H9 (cell line): ENCODE measurements around the gene ALCAM. TPM values are rescaled to one million over a fixed set of nuclear protein-coding genes. Genes with fewer than 3 reads are reported as not detected.

Experiments
- DNase-seq: peaks from one replicate; pipeline ENCODE4 v3.0.0-alpha.2; 2017
- H2AFZ ChIP-seq: one replicate; pipeline ENCODE4 v1.6.1; 2013; ENCODE audit warnings: mild to moderate bottlenecking, low read length, control low read depth, moderate library complexity
- H2AK5ac ChIP-seq: 2 replicates; pipeline ENCODE4 v1.6.1; 2013; ENCODE audit warnings: low read length, control low read depth, mixed read lengths; ENCODE audit not compliant: insufficient read length
- H2BK120ac ChIP-seq: one replicate; pipeline ENCODE4 v1.6.1; 2013; ENCODE audit warnings: low read depth, mild to moderate bottlenecking, low read length, control low read depth, inconsistent platforms; ENCODE audit not compliant: poor library complexity, severe bottlenecking
- H2BK12ac ChIP-seq: 2 replicates; pipeline ENCODE4 v1.6.1; 2013; ENCODE audit warnings: low read length, control low read depth, mixed read lengths, low read depth; ENCODE audit not compliant: insufficient read length
- H2BK15ac ChIP-seq: 2 replicates; pipeline ENCODE4 v1.6.1; 2013; ENCODE audit warnings: low read depth, low read length, control low read depth
- H2BK20ac ChIP-seq: one replicate; pipeline ENCODE4 v1.6.1; 2013; ENCODE audit warnings: low read depth, mild to moderate bottlenecking, low read length, control low read depth, inconsistent platforms; ENCODE audit not compliant: poor library complexity, severe bottlenecking
- H2BK5ac ChIP-seq: 2 replicates; pipeline ENCODE4 v1.6.1; 2013; ENCODE audit warnings: low read length, control low read depth, mixed read lengths; ENCODE audit not compliant: insufficient read length
- H3K14ac ChIP-seq: 2 replicates; pipeline ENCODE4 v1.6.1; 2013; ENCODE audit warnings: low read length, control low read depth; ENCODE audit not compliant: insufficient read depth
- H3K18ac ChIP-seq: 2 replicates; pipeline ENCODE4 v1.6.1; 2013; ENCODE audit warnings: low read depth, mild to moderate bottlenecking, mixed read lengths, low read length, control low read depth; ENCODE audit not compliant: insufficient read length
- H3K23ac ChIP-seq: 2 replicates; pipeline ENCODE4 v1.6.1; 2013; ENCODE audit warnings: low read length, control low read depth, mixed read lengths, low read depth; ENCODE audit not compliant: insufficient read length
- H3K23me2 ChIP-seq: 2 replicates; pipeline ENCODE4 v1.6.1; 2013; ENCODE audit warnings: low read depth, mild to moderate bottlenecking, mixed read lengths, low read length, control low read depth; ENCODE audit not compliant: insufficient read length, poor library complexity, severe bottlenecking
- H3K27ac ChIP-seq: 2 replicates; pipeline ENCODE4 v1.5.1; 2013; ENCODE audit warnings: low read length, control low read depth, mixed read lengths, low read depth; ENCODE audit not compliant: insufficient read length
- H3K27me3 ChIP-seq: 2 replicates; pipeline ENCODE4 v1.6.1; 2013; ENCODE audit warnings: low read length, control low read depth, inconsistent platforms; ENCODE audit not compliant: insufficient read depth
- H3K4ac ChIP-seq: 2 replicates; pipeline ENCODE4 v1.6.1; 2013; ENCODE audit warnings: low read depth, mild to moderate bottlenecking, control low read depth, inconsistent platforms, low read length, moderate library complexity
- H3K4me1 ChIP-seq: 2 replicates; pipeline ENCODE4 v1.6.1; 2013; ENCODE audit warnings: low read length, control low read depth, inconsistent platforms; ENCODE audit not compliant: insufficient read depth
- H3K4me2 ChIP-seq: 2 replicates; pipeline ENCODE4 v1.6.1; 2013; ENCODE audit warnings: low read length, control low read depth, mixed read lengths; ENCODE audit not compliant: insufficient read length, insufficient read depth
- H3K56ac ChIP-seq: 2 replicates; pipeline ENCODE4 v1.6.1; 2013; ENCODE audit warnings: low read depth, mild to moderate bottlenecking, mixed read lengths, low read length, control low read depth; ENCODE audit not compliant: insufficient read length
- H3K79me1 ChIP-seq: 2 replicates; pipeline ENCODE4 v1.6.1; 2013; ENCODE audit warnings: low read depth, mild to moderate bottlenecking, moderate library complexity, low read length, control low read depth, inconsistent platforms; ENCODE audit not compliant: insufficient read depth, poor library complexity, severe bottlenecking
- H3K79me2 ChIP-seq: 2 replicates; pipeline ENCODE4 v1.6.1; 2013; ENCODE audit warnings: low read length, control low read depth, inconsistent platforms; ENCODE audit not compliant: insufficient read depth
- H3K9ac ChIP-seq: 2 replicates; pipeline ENCODE4 v1.6.1; 2013; ENCODE audit warnings: low read length, control low read depth, mixed read lengths; ENCODE audit not compliant: insufficient read length; ENCODE audit errors: extremely low read depth
- H3K9me3 ChIP-seq: one replicate; pipeline ENCODE4 v1.6.1; 2013; ENCODE audit warnings: low read depth, low read length, inconsistent platforms; ENCODE audit not compliant: control insufficient read depth
- H3T11ph ChIP-seq: one replicate; pipeline ENCODE4 v1.6.1; 2013; ENCODE audit warnings: mild to moderate bottlenecking, low read length, control low read depth, inconsistent platforms
- H4K20me1 ChIP-seq: one replicate; pipeline ENCODE4 v1.6.1; 2013; ENCODE audit not compliant: control insufficient read depth, insufficient read length, insufficient read depth
- H4K5ac ChIP-seq: 2 replicates; pipeline ENCODE4 v1.6.1; 2013; ENCODE audit warnings: low read depth, mild to moderate bottlenecking, mixed read lengths, low read length, control low read depth; ENCODE audit not compliant: insufficient read length
- H4K8ac ChIP-seq: replicated peaks from 2 replicates; pipeline ENCODE4 v1.6.1; 2013; ENCODE audit warnings: low read length, control low read depth, mixed read lengths, low read depth; ENCODE audit not compliant: insufficient read length
- H4K91ac ChIP-seq: 2 replicates; pipeline ENCODE4 v1.6.1; 2013; ENCODE audit warnings: low read depth, mild to moderate bottlenecking, moderate library complexity, mixed read lengths, low read length, control low read depth; ENCODE audit not compliant: insufficient read length
- H3K27ac Mint-ChIP-seq, 3 experiments: 2 replicates in 2 of 3; 3 replicates in 1 of 3; pipeline ENCODE4 v1.8.0; 2020 to 2021; ENCODE audit warnings: mixed read lengths in 3 of 3, mild to moderate bottlenecking in 1 of 3, moderate library complexity in 1 of 3
- H3K27me3 Mint-ChIP-seq: 2 replicates; pipeline ENCODE4 v1.8.0; 2021; ENCODE audit warnings: low read depth, mild to moderate bottlenecking, moderate library complexity, mixed read lengths
- H3K36me3 Mint-ChIP-seq, 3 experiments: 2 replicates in 2 of 3; 3 replicates in 1 of 3; pipeline ENCODE4 v1.8.0; 2020 to 2021; ENCODE audit warnings: low read depth in 3 of 3, mixed read lengths in 3 of 3; ENCODE audit not compliant: insufficient read depth in 1 of 3
- H3K4me1 Mint-ChIP-seq, 2 experiments: 2 replicates each; pipeline ENCODE4 v1.8.0; 2020; ENCODE audit warnings: mixed read lengths in 2 of 2
- H3K4me3 Mint-ChIP-seq, 2 experiments: 2 replicates in 1 of 2; 3 replicates in 1 of 2; pipeline ENCODE4 v1.8.0; 2020 to 2021; ENCODE audit warnings: mild to moderate bottlenecking in 2 of 2, mixed read lengths in 2 of 2, moderate library complexity in 1 of 2
- H3K9me3 Mint-ChIP-seq, 2 experiments: 2 replicates in 1 of 2; 3 replicates in 1 of 2; pipeline ENCODE4 v1.8.0; 2020; ENCODE audit warnings: mild to moderate bottlenecking in 2 of 2, mixed read lengths in 2 of 2, moderate library complexity in 1 of 2
- total RNA-seq: library from RNA; stranded (reverse); gene quantifications from 2 replicates; pipeline ENCODE4 v1.2.1, GENCODE V29; 2021
- TF ChIP-seq, protein P1 (sequence below): fragments of 200-600 bp; sonication (generic); conservative IDR thresholded peaks from 3 replicates; pipeline ENCODE4 v1.8.0; 2021; ENCODE audit warnings: antibody characterized with exemption, mild to moderate bottlenecking

The ALCAM gene
- total RNA-seq, 1 experiment from 2014 or later = 43.7 TPM

DNA sequence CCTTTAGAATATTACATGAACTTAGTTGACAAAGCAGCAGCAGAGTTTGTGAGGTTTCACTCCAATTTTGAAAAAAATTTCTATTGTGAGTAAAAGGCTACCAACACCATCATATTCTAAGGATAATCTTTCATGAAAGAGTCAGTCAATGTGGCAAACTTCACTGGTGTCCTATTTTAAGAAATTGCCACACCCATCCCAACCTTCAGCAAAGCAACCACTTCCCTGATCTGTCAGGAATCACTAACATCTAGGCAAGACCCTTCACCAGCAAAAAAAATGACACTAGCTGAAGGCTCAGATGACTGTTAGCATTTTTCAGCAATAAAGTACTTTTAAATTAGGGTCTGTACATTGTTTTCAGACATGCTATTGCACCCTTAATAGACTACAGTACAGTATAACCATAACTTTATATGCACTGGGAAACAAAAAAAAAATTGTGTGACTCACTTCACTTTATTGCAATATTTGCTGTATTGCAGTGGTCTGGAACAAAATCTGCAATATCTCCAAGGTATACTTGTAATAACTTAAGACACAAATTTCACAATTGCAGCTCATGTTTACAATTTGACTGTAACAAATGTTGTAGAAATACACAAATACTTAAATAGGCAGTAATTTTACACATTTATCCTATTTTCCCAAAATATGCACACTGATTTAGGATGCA lies 38.9 kb upstream of the ALCAM start:
- no peak overlapping the region for H3K27ac Mint-ChIP-seq
- no peak overlapping the region for H4K91ac ChIP-seq
- H3K27me3 Mint-ChIP-seq = no peaks in the 10 kb centered on the region

More for the DNA sequence above, 38.9 kb upstream of the ALCAM start:
- H3K9me3 ChIP-seq = no peaks in the 10 kb centered on the region
- H2BK20ac ChIP-seq = no peak overlapping the region
- H3K4me1 ChIP-seq = no peaks in the 10 kb centered on the region
- H2BK15ac ChIP-seq = no peak overlapping the region
- no peak overlapping the region for H3K14ac ChIP-seq
- H3K23ac ChIP-seq = no peak overlapping the region
- no peak overlapping the region for H3K4ac ChIP-seq
- no peak overlapping the region for H4K8ac ChIP-seq
- no peak overlapping the region for H2BK5ac ChIP-seq
- H3K9ac ChIP-seq = no peak overlapping the region
- no peak overlapping the region for H2AK5ac ChIP-seq
- H3K4me2 ChIP-seq = no peak overlapping the region
- no peaks in the 10 kb centered on the region for H3K23me2 ChIP-seq
- no peak for DNase-seq
- H4K5ac ChIP-seq = no peak overlapping the region
- no peak overlapping the region for H3K27ac ChIP-seq
- H3K27me3 ChIP-seq = no peaks in the 10 kb centered on the region
- no peaks in the 10 kb centered on the region for H3K79me1 ChIP-seq
- no peak overlapping the region for H3T11ph ChIP-seq
- TF ChIP-seq, protein P1, sequence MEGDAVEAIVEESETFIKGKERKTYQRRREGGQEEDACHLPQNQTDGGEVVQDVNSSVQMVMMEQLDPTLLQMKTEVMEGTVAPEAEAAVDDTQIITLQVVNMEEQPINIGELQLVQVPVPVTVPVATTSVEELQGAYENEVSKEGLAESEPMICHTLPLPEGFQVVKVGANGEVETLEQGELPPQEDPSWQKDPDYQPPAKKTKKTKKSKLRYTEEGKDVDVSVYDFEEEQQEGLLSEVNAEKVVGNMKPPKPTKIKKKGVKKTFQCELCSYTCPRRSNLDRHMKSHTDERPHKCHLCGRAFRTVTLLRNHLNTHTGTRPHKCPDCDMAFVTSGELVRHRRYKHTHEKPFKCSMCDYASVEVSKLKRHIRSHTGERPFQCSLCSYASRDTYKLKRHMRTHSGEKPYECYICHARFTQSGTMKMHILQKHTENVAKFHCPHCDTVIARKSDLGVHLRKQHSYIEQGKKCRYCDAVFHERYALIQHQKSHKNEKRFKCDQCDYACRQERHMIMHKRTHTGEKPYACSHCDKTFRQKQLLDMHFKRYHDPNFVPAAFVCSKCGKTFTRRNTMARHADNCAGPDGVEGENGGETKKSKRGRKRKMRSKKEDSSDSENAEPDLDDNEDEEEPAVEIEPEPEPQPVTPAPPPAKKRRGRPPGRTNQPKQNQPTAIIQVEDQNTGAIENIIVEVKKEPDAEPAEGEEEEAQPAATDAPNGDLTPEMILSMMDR = no peak
- H2BK12ac ChIP-seq = no peak overlapping the region
- no peaks in the 10 kb centered on the region for H4K20me1 ChIP-seq
- H2AFZ ChIP-seq = no peak overlapping the region
- H3K18ac ChIP-seq = no peak overlapping the region
- Mint-ChIP-seq H3K4me3 (no peak overlapping the region), H3K9me3 (peaks cover 7 to 12% of the 10 kb centered on the region in 2 experiments), H3K4me1 (0 out of 4 replicates have a peak, but pooled peaks cover 0 to 4% of the 10 kb centered on the region in 2 experiments), H3K36me3 (peaks cover 0 to 8% (median 0%) of the 10 kb centered on the region in 3 experiments; a peak in 1 of 7 replicates)
- no peak overlapping the region for H3K56ac ChIP-seq
- H3K79me2 ChIP-seq = no peaks in the 10 kb centered on the region
- no peak overlapping the region for H2BK120ac ChIP-seq
